Hepatocyte (in vitro differentiated cells): ENCODE data around the gene NCF2. TPM values are rescaled to one million over a fixed set of nuclear protein-coding genes. Genes with fewer than 3 reads are reported as not detected.

Source experiments
- DNase-seq: peaks from one replicate; pipeline ENCODE4 v3.0.0-alpha.2; 2016; ENCODE audit warnings: low spot score
- H2AFZ ChIP-seq: fragments of 200-600 bp; sonication (generic); 2 replicates; pipeline ENCODE4 v1.6.0; 2016; ENCODE audit warnings: antibody characterized with exemption, mild to moderate bottlenecking
- H3K27ac ChIP-seq: fragments of 200-600 bp; sonication (generic); 2 replicates; pipeline ENCODE4 v1.5.1; 2016; ENCODE audit warnings: mild to moderate bottlenecking
- H3K27me3 ChIP-seq: fragments of 200-600 bp; sonication (generic); 2 replicates; pipeline ENCODE4 v1.6.1; 2016
- H3K36me3 ChIP-seq: fragments of 200-600 bp; sonication (generic); replicated peaks from 2 replicates; pipeline ENCODE4 v1.5.1; 2016; ENCODE audit warnings: low read depth; ENCODE audit not compliant: insufficient read depth
- H3K4me1 ChIP-seq: fragments of 200-600 bp; sonication (generic); 2 replicates; pipeline ENCODE4 v1.5.1; 2016; ENCODE audit warnings: mild to moderate bottlenecking, moderate library complexity; ENCODE audit not compliant: insufficient read depth
- H3K4me2 ChIP-seq: fragments of 200-600 bp; sonication (generic); 2 replicates; pipeline ENCODE4 v1.6.0; 2016
- H3K4me3 ChIP-seq: fragments of 200-600 bp; sonication (generic); 2 replicates; pipeline ENCODE4 v1.5.1; 2016; ENCODE audit warnings: mild to moderate bottlenecking
- H3K79me2 ChIP-seq: fragments of 200-600 bp; sonication (generic); 2 replicates; pipeline ENCODE4 v1.6.0; 2017; ENCODE audit warnings: mild to moderate bottlenecking
- H3K9me2 ChIP-seq: fragments of 200-600 bp; sonication (generic); replicated peaks from 2 replicates; pipeline ENCODE4 v1.6.0; 2017; ENCODE audit warnings: mild to moderate bottlenecking; ENCODE audit not compliant: insufficient read depth
- H3K9me3 ChIP-seq: fragments of 200-600 bp; sonication (generic); 2 replicates; pipeline ENCODE4 v1.5.1; 2016; ENCODE audit warnings: low read depth, mild to moderate bottlenecking
- H4K20me1 ChIP-seq: fragments of 200-600 bp; sonication (generic); 2 replicates; pipeline ENCODE4 v1.6.0; 2016; ENCODE audit warnings: mild to moderate bottlenecking; ENCODE audit not compliant: insufficient read depth, poor library complexity, severe bottlenecking
- EZH2 ChIP-seq: fragments of 200-600 bp; sonication (generic); IDR thresholded peaks from 2 replicates; pipeline ENCODE4 v1.6.1; 2016; ENCODE audit warnings: antibody characterized with exemption, mild to moderate bottlenecking, borderline replicate concordance
- EZH2phosphoT487 ChIP-seq: fragments of 200-600 bp; sonication (generic); IDR thresholded peaks from one replicate; pipeline ENCODE4 v1.6.1; 2018; ENCODE audit warnings: antibody characterized with exemption, mild to moderate bottlenecking, low read depth, moderate library complexity; ENCODE audit not compliant: unreplicated experiment, severe bottlenecking
- WGBS: methylation state at CpG from one replicate; pipeline ENCODE4 v1.1.6; 2016; ENCODE audit warnings: low lambda C conversion rate; ENCODE audit errors: missing lambda C conversion rate; 5-methylcytosine and 5-hydroxymethylcytosine counted together
- polyA plus RNA-seq: library from polyadenylated mRNA; unstranded; fragments of >200 nt; fragmentation: Nextera tagmentation; extraction: Ambion mirVana; gene quantifications from 2 replicates; pipeline ENCODE4 v1.2.1, GENCODE V29; 2016
- total RNA-seq: library from RNA; depleted of rRNA; stranded (reverse); fragments of >200 nt; gene quantifications from 2 replicates; pipeline ENCODE4 v1.2.3, GENCODE V29; 2014
- TF ChIP-seq, protein P1 (sequence below): fragments of 200-600 bp; sonication (generic); IDR thresholded peaks from 2 replicates; pipeline ENCODE4 v1.5.1; 2016; ENCODE audit warnings: antibody characterized with exemption, mild to moderate bottlenecking; ENCODE audit not compliant: poor library complexity

NCF2 gene
- total and polyA plus RNA-seq, 2 experiments from 2014 or later: 3.1 to 13.7 TPM

DNA sequence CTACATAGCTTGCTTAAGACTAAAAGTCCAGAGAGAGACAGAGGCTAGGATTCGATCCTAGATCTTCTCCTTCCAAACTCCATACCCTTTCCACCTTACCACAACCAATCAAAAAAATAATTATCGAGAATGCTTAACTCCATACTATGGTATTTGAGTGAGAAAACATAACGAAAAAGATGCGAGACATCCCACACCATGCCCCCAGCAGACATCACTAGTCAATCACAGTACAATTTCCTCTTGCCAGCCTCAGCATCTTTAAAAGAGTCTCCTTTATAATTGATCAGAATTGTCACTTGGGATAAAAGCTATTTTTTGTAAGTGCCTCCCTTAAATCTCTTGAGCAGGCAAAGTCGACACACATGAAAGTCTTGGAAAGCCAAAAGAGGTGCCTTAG lies 875 bp downstream of the NCF2 start:
- Histone ChIP-seq H3K4me3 (no peak overlapping the region), H3K79me2 (no peaks in the 10 kb centered on the region), H3K36me3 (no peaks in the 10 kb centered on the region), H4K20me1 (no peaks in the 10 kb centered on the region), H3K9me2 (no peaks in the 10 kb centered on the region), H3K9me3 (no peaks in the 10 kb centered on the region), H3K27ac (no peak overlapping the region), H2AFZ (no peak overlapping the region), H3K27me3 (no peaks in the 10 kb centered on the region), H3K4me1 (peaks cover 7% of the 10 kb centered on the region), H3K4me2 (no peak overlapping the region)
- no peak for DNase-seq
- WGBS: 96% methylated on average over 5 of the region's 5 CpGs
- TF ChIP-seq EZH2phosphoT487 (no peak), EZH2 (no peak)
- TF ChIP-seq, protein P1, sequence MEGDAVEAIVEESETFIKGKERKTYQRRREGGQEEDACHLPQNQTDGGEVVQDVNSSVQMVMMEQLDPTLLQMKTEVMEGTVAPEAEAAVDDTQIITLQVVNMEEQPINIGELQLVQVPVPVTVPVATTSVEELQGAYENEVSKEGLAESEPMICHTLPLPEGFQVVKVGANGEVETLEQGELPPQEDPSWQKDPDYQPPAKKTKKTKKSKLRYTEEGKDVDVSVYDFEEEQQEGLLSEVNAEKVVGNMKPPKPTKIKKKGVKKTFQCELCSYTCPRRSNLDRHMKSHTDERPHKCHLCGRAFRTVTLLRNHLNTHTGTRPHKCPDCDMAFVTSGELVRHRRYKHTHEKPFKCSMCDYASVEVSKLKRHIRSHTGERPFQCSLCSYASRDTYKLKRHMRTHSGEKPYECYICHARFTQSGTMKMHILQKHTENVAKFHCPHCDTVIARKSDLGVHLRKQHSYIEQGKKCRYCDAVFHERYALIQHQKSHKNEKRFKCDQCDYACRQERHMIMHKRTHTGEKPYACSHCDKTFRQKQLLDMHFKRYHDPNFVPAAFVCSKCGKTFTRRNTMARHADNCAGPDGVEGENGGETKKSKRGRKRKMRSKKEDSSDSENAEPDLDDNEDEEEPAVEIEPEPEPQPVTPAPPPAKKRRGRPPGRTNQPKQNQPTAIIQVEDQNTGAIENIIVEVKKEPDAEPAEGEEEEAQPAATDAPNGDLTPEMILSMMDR: no peak

DNA sequence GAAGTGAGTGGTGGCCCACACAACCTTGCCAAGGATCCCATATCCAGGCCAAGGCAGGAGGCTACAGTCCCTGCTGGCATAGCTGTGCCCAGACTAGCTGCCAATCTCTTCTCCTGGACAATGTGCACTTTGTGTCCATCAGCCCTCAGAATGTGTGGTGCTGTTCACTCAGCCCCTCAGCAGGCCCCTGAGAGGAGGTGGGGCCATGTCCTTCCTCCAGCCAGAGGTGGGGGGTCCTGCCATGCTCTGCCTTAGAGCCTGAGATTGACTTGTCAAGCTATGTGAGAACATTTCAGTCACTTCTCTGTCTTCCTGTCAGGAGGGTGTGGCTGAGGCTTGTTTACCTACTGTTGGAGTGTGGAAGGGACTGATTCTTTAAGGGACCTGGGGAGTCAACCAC lies 1.4 kb downstream of the NCF2 start:
- Histone ChIP-seq H3K36me3 (no peaks in the 10 kb centered on the region), H3K27me3 (no peaks in the 10 kb centered on the region), H4K20me1 (no peaks in the 10 kb centered on the region), H3K4me3 (no peak overlapping the region), H3K4me2 (no peak overlapping the region), H3K79me2 (no peaks in the 10 kb centered on the region), H3K9me2 (no peaks in the 10 kb centered on the region), H3K9me3 (no peaks in the 10 kb centered on the region), H3K27ac (no peak overlapping the region), H3K4me1 (peaks cover 7% of the 10 kb centered on the region), H2AFZ (no peak overlapping the region)
- peak; percentile 32 for DNase-seq
- TF ChIP-seq EZH2: no peak
- TF ChIP-seq EZH2phosphoT487: no peak
- TF ChIP-seq, protein P1: no peak

DNA sequence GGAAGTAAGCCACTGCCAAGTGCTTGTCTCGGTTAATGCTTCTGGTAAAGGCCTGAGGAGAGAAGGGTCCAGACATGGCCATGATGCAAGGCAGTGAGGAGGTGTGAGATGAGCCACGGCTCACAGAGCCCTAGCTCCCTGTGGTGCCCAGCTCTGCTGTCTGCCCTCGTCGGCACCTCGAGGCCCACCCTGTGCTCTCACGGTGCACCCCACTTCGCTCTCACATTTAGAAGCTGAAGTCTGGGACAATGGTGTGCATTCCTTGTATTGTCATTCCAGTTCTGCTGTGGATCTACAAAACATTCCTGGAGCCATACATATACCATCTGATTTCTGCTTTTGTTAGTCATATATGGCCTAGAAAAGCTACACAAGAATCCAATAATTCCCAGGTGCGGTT lies 3.3 kb downstream of the NCF2 start:
- H3K79me2 ChIP-seq: no peaks in the 10 kb centered on the region
- 95% methylated on average over 8 of the region's 8 CpGs for WGBS
- H3K4me1 ChIP-seq: peaks cover 12% of the 10 kb centered on the region
- H3K27me3 ChIP-seq: no peaks in the 10 kb centered on the region
- H3K4me2 ChIP-seq: no peak overlapping the region
- no peaks in the 10 kb centered on the region for H4K20me1 ChIP-seq
- no peaks in the 10 kb centered on the region for H3K36me3 ChIP-seq
- TF ChIP-seq EZH2phosphoT487: no peak
- no peak for TF ChIP-seq EZH2
- TF ChIP-seq, protein P1: no peak
- H3K27ac ChIP-seq: no peak overlapping the region
- no peaks in the 10 kb centered on the region for H3K9me3 ChIP-seq
- no peak overlapping the region for H2AFZ ChIP-seq
- H3K4me3 ChIP-seq: no peak overlapping the region
- DNase-seq: no peak
- H3K9me2 ChIP-seq: no peaks in the 10 kb centered on the region

- no peaks in the 10 kb centered on the region for H3K79me2 ChIP-seq
- WGBS: 100% methylated on average over 1 of the region's 1 CpG
- H3K4me2 ChIP-seq: no peak overlapping the region
- H3K9me2 ChIP-seq: no peaks in the 10 kb centered on the region
- no peaks in the 10 kb centered on the region for H3K36me3 ChIP-seq
- H3K9me3 ChIP-seq: no peaks in the 10 kb centered on the region
- no peak for DNase-seq
- no peaks in the 10 kb centered on the region for H4K20me1 ChIP-seq
- no peak overlapping the region for H2AFZ ChIP-seq
- no peaks in the 10 kb centered on the region for H3K27me3 ChIP-seq
- no peak overlapping the region for H3K4me3 ChIP-seq
- H3K4me1 ChIP-seq: peaks cover 12% of the 10 kb centered on the region
- no peak for TF ChIP-seq EZH2
- TF ChIP-seq EZH2phosphoT487: no peak
- TF ChIP-seq, protein P1: no peak
- no peak overlapping the region for H3K27ac ChIP-seq
Measured at GRCh38 chr1:183586455-183586854, 3.8 kb downstream of the NCF2 start.
